Measurements from ENCODE around the gene CELSR1.
"Not testable (repeated sequence)": the region's sequence is repeated elsewhere in the genome, so short reads cannot be mapped to it uniquely, and the experiment has no call there.

The CELSR1 gene

DNA sequence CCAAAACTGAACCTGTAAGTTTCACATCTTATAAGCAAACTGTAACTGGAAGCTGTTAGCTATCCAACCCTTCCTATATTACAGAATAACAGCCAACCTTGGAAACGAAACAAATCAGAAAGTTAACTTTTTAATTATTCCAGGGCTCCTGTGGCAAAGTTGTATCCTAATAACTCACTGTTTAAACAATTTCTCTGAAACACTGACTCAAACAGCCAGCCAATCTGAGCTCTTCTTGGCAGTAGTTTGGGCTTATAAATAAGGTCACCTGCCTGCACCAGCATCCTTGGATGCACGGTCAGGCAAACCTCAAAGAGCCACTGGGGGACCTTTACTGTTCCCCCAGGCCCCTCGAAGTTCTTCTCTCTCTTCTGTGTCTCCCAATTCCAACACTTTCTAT lies 5.0 kb downstream of the CELSR1 start:
- no peak for DNase-seq

DNA sequence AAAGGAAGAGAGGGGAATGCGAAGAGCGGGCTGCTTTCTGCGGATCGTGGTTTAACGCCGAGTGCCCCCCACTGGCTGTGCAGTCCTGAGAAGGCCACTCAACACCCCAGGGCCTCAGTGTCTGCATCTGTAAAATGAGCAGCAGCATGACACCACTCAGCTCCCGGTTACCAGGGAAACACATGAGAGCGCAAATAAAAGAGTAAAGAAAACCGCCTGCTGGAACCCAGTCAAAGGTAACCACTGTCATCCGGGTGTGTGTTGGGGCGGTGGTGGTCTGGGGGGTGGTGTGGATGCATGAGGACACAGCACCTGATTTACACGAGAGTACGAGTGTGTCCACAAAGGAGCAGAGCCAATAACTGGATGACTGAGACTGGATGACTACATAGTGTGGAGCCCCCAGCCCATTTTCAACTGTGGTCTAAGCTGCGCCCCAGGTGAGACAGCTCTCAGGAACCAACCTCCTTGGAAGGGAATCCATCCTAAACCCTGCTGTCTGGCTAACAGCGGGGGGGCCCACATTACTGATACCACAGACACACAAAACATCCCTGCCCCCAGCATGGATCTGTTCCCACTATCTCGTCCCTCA lies 5.7 kb downstream of the CELSR1 start:
- no peak for DNase-seq

DNA sequence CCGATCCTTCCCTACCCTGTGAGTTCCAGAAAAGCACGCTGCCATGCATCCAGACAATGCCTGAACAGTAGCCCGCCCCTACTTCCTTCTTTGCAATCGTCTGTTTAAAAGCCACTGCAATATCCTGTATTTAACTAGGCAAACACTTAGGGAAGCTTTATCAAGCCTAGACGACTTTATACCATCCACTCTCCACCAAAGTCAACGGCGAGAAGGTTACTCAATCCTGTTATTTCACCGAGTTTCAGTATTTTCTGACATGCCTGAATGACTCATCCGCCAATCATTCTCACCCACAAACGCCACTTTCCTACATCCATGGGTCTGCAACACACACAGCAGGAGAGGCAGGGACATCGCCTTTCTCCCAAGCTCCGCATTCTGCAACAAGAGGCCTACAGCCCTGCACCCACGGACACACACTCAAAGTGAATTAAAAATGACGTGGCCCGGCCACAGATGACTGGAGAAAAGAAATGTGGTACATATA lies 9.3 kb downstream of the CELSR1 start:
- DNase-seq, result no peak

DNA sequence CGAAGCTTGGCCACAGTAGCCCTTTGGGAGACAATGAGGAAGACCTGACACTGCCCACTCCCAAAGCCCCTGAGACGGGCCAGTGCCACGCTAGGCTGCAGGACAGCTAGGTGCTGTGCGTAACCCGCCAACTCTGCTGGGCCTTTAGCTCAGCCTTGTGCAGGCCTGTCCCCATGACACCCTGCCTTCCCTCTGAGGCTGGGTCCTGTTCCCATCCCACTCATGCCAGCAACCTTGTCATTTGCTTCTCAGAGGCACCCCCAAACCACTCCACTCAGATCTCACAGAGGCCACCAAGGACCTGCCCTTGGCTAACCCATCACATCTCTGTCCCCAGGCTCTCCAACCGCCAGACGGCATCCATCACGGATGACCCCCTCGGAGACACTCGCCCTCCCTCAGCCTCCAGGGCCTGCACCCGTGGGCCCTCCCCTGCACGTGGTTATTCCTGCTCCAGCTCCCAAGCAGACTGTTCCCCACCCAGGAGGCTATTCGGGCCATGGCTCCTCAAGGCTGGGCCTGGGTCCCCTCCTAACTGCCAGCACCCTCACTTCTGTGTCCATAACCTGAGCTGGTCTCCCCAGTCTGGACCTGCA lies 11.1 kb downstream of the CELSR1 start:
- no peak for DNase-seq

DNA sequence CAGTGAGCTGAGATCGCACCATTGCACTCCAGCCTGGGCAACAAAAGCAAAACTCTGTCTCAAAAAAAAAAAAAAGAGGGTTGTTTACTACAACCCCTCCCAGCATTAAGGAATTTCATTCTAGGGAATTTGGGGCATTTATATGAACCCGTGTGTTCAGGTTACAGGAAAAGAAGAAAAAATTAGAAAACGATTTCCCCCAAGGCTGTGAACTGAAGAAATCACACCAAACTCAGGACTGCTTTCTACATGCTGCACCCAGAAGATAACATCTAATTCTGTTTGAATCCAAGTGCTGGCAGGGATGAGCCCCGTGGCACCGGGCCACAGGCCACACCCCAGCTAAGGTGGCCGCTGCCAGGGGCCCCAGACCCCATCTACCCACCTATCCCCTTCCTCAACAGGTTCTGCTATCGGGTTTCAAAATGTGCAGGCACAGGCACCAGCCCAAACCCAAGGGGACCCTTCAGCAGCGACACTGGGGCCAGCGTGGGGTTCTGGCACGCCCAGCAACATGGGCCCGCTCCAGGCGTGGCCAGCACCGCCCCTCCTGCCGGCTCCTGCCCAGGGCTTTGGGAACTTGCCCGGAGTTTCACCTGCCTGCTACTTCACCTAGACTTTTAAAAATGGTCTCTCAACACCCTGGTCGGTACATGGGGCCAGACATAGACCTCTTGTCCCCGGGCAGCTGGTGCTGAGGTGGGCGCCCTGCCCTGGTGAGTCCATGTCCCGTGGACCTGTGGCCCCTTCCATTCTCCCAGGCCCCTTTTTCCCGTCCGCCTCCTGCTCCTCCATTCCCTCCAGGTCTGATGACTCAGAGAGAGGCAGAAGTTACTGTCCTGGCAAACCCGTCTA lies 11.8 kb downstream of the CELSR1 start:
- no peak for DNase-seq

DNA sequence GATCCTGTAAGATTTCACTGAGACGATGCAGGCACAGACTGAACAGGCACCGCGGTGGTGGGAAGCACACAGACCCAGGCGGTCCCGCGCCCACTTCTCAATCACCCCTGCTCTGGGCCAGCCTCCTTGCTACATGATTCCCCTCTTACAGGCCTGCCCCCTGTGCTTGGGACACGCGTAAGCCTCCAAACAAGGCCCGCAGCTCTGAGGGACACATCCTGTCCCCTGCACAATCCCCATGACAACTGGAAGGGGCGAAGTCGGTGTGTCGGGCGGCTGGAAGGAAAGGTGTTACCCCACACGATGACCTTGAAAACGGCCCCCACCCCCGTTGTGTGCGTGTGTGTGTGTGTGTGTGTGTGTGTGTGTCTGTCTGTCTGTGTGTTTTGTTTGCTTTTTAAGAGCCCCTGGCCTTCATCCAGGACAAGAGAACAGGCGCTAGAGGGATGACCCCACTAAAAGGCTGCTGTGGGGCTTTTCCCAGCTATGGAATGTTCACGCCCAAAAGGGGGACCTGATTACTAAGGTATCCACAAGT lies 13.1 kb downstream of the CELSR1 start:
- DNase-seq, result no peak

DNA sequence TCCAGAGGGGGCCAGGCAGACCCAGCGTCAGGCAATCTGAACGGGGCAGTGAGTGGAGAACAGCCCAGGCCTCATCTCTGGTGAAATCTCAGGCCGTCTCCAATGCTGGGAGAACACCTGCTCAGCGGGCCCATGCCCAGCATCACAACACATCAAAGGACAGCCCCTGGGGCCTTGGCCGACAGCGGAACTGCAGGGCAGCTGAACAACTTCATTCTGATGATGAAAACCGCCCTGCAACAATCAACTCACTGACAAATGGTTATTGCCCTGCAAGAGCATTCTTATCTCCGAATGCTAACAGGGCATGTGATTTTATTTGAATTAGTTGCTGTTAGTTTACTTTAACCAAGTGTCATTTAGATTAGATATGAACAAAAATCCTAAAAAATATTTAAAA lies 14.6 kb downstream of the CELSR1 start:
- DNase-seq, result no peak

DNA sequence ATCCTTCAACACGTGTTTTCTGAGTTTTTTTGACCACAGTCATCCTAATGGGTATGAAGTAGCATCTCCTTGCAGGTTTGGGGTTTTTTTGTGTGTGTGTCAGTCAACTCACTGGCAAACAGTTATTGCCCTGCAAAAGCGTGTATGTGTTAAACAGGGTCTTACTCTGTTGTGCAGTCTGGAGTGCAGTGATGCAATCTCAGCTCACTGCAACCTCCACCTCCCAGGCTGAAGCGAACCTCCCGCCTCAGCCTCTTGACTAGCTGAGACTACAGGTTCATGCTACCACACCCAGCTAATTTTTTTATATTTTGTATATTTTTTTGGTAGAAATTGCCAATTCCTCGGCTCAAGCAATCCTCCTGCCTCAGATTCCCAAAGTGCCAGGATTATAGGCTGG lies 15.4 kb downstream of the CELSR1 start:
- DNase-seq, result no peak

DNA sequence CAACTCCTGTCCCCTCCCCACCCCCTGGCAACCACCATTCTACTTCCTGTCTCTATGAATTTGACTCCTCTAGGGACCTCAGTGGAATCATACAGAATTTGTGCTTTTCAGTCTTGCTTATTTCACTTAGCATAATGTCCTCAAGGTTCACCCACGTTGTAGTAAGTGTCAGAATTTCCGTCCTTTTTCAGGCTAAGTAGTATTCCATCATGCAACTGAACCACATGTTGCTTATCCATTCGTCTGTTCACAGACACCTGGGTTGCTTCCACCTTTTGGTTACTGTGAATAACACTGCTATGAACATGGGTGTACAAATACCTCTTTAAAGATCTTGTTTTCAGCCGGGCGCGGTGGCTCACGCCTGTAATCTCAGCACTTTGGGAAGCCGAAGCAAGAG lies 16.5 kb downstream of the CELSR1 start:
- DNase-seq, result no peak

DNA sequence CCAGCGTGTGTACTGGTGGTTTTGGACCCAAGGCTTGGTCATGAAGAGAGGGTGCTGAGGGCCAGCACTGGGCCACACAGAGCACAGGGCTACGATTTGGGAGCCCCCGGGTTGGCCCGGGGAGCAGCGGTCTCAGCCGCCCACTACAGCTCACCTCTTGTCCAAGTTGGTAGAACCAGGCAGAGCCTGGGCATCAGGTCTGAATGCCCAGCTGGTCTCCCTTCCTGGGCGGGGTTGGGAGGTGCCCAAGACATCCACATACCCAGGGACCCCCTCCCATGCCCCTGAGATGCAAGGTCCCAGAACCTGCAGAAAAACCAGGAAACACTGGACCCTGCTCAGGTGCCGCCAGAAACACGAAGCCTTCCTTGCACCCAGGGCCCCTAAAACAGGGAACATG lies 18.0 kb downstream of the CELSR1 start:
- no peak for DNase-seq

DNA sequence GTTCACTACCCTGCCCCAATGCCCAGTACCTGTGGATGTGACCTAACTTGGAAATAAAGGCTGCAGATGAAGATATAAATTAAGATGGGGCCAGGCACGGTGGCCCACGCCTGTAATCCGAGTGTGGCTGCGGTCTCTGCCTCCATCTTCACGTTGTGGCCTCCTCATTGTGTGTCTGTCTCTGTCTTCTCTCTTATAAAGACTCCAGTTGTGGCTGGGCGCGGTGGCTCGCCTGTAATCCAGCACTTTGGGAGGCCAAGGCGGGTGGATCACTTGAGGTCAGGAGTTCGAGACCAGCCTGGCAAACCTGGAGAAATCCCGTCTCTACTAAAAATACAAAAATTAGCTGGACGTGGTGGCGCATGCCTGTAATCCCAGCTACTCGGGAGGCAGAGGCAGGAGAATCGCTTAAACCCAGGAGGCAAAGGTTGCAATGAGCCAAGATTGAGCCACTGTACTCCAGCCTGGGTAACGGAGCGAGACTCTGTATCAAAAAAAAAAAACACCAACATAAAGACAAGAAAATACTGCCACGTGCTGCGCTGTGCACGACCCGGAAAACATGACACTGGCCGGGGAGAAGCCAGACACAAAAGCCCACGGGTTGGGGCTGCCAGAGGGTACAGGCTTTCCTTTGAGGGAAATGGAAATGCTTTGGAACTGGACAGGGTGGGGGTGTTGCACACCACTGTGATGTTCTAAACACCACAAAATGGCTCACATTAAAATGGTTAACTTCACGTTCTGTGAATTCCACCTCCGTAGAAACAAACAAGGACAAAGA lies 18.7 kb downstream of the CELSR1 start:
- no peak for DNase-seq

DNA sequence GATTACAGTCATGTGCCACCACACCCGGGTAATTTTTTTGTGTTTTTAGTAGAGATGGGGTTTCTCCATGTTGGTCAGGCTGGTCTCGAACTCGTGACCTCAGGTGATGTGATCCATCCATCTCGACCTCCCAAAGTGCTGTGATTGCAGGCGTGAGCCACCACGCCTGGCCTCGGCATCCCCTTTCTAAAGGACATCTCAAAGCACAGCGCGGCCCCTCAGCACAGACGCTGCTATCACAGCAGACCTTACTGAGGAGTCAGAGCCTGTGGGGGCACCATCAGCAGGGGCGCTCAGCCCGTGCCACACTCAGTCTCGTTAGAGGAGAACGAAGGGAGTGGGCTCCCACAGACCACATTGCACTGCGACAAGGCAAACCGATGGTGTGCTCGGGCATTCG lies 19.4 kb downstream of the CELSR1 start:
- DNase-seq, result no peak

DNA sequence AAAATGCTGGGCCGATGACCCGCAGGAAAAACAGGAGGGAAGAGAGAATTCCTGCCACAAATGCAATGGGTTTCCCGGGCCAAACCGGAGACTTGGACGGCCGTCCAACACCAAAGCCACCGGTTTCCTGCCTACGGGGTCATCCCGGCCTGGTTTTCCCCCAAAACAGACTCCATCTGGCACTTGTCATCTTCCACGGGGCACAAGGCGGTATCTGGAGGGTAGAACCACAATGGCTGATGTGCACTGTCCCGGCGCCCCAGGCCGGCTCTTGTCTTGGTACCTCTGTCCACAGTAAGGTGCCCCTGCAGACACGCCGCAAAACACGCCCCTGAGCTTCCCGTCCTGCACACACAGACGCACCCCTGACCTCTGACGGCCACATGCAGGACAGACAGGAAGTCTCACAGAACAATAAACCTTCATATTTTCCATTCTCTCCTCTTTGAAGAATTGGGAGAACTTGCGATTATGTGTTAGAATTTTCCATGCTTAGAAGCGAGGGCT lies 20.1 kb downstream of the CELSR1 start:
- DNase-seq, result no peak

DNA sequence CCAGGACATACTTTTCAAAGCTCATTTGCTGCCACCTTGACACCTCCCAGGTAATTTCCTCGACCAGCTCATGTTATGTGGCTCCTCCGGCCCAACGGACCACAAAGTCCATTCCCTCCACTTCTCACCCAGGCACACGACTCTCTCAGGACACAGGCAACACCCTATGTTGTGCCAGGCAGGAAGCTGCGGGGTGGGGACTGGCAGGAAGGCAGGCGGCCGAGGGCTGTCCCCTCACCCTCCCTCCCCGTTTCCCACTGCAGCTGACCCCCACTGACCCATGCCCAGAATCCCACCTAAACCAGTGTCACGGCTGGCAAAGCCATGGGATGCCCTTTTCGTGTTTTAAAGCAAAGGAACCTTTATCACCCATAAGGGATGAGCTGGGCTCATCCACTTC lies 20.8 kb downstream of the CELSR1 start:
- no peak for DNase-seq

DNA sequence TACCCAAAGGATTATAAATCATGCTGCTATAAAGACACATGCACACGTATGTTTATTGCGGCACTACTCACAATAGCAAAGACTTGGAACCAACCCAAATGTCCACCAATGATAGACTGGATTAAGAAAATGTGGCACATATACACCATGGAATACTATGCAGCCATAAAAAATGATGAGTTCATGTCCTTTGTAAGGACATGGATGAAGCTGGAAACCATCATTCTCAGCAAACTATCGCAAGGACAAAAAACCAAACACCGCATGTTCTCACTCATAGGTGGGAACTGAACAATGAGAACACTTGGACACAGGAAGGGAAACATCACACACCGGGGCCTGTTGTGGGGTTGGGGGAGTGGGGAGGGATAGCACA lies 21.3 kb downstream of the CELSR1 start:
- DNase-seq, result not testable (repeated sequence)

DNA sequence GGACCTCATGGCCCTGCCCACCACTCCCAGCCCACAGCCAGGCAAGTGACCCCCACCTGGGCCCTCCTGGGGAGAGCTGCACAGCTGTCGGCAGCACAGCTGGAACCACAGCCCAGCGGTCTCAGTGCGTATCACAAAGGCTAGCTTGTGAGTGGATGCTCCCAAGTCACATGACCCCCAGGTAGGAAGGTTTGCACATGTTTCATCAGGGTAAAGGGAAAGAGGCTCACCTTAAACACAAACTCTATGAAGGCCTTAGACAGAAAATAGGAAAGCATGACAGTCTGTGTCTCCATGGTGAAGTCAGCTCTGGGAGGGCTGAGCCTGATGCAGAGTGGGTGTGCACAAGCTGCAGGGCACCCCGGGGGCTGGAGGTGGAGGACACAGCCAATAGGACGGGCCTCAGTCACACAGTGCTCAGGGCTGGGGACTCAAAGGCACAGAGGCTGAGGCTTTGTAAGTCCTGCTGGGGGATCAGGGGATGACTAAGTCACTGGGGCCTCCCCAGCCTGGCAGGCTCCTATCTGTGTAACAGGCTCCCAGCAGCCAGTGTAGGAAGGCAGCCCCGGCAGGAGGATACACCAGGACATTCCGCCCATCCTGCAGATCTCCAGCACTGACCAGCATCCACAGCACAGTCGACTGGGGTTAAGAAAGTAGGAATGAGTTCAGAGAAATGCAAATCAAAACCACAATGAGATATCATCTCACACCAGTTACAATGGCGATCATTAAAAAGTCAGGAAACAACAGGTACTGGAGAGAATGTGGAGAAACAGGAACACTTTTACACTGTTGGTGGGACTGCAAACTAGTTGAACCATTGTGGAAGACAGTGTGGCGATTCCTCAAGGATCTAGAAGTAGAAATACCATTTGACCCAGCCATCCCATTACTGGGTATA lies 22.0 kb downstream of the CELSR1 start:
- no peak for DNase-seq

DNA sequence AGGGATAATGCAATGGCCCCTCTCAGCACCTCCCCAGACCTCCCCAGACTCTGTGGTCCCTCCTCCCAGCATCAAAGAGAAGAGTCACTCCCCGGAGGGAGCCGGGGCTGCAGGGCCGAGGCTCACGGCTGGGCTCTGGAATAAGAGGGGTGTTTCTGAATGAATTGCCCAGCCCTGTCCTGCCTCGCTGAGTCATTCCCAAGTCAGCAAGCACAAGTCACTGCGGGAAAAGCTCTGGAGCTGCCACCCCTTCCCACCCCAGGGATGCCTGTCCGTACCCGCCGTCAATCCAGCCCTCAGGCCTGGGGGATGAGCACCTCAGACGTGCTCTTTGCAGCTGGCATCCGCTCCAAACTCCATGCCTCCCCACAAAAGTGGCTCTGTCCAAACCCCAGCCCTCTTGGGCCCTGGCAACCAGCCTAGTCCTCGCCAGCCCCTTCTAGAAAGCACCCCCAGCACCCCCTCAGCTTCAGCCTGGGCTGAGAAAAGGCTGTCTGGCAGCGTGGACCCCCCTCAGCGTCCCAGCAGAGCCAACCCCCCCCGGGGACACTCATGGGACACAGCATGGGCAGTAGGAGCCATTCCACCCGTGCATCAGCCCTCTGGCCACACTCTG lies 22.7 kb downstream of the CELSR1 start:
- no peak for DNase-seq

DNA sequence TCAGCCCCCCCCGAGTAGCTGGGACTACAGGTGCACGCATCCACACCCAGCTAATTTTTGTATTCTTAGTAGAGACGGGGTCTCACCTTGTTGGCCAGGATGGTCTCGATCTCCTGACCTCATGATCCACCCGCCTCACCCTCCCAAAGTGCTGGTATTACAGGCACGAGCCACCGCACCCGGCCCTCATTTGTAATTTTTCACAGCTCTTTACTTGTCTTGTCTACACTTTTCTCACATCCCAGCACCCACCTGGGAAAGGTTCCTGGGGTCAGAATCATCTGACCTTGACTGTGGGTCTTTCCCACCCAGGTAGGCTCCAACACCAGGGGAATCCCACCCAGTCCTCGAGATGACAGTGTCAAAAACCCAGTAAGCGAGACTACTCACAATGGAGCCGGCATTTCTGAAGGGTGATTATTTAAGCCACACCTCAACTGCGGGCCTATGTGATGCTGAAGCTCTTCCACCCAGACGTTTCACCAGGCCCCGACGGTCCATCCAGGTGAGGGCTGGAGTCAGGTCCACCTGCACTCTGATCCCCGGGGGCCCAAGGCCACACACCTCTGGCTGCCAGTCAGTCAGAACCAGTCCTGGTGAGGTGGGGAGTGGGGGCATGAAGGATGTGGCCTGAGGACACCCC lies 23.4 kb downstream of the CELSR1 start:
- DNase-seq, result no peak

DNA sequence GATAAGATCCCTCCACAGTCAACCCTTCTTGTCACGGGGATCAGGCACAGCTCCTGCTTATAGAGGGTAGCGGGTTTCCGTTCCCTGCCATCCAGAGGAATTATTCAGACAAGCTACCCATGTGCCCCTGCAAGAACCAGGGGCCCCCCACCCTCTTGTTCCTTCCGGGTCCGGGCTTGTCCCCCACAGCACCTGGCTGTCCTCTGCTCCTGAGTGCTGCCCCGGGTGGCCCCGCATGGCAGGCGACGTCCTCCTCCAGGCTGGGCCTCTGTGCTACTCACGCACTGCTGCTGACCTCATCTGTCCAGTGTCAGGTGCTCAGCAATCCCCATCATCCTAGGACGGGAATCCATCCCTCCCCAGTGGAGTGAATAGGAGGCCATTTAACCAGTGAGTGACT lies 24.7 kb downstream of the CELSR1 start:
- DNase-seq, result no peak

DNA sequence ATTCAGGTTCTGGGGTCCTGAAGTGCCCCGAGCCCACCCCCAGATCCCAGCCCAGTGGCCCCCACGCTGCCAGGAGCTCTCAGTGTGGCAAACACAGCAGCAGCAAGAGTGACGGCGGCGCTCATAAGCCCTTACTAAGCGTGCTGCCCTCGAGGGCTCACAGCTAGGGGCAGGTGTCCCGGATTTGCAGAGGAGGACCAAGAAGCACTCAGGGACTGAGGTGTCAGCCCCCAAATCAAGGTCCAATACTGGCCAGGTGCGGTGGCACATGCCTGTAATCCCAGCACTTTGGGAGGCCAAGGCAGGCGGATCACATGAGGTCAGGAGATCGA lies 25.4 kb downstream of the CELSR1 start:
- no peak for DNase-seq

All from NCI-H2081 (cell line).